ENCODE results near the gene NRGN.

Gene NRGN

GRCh38 chr11:124754309-124754708 lies 14.6 kb downstream of the NRGN start:
- Histone ChIP-seq H3K4me2 (ENCODE audit: low read length) (no peak overlapping the region), H3K27me3 (ENCODE audit: control insufficient read depth, insufficient read depth, low read length) (no peaks in the 10 kb centered on the region), H3K4me3 (ENCODE audit: low read depth, low read length) (no peak overlapping the region), H2AFZ (no peak overlapping the region), H3K9ac (no peak overlapping the region), H3K4me1 (no peaks in the 10 kb centered on the region), H3K79me2 (no peaks in the 10 kb centered on the region), H3K9me3 (ENCODE audit: control insufficient read depth, low read length) (no peaks in the 10 kb centered on the region), H3K36me3 (ENCODE audit: control insufficient read depth, insufficient read depth, low read length) (no peaks in the 10 kb centered on the region), H3K27ac (no peak overlapping the region)
- no peak for TF ChIP-seq CTCF (IDR thresholded peaks at IDR 0.05)

DNA sequence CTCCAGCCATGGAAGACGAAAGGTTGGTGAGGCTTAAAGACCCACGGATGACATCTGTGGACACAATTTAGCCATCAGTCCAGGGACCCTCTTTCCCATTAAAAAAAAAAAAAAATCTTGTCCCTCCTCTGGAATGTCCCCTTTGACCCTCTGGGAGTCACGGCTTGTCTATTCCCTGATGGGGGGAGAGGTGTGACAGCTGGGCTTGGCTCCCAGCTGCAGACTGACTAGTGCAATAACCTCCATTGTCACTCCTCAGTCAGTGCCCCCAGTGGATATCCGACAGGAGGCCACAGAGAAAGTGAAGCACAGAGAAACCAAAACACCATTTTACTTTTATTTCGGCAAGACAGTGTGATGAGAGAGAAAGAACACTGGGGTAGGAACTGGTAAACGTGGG lies 15.0 kb downstream of the NRGN start:
- no peak overlapping the region for H2AFZ ChIP-seq
- H3K4me3 ChIP-seq (ENCODE audit: low read depth, low read length), result no peak overlapping the region
- no peak overlapping the region for H3K4me2 ChIP-seq (ENCODE audit: low read length)
- H3K79me2 ChIP-seq, result no peaks in the 10 kb centered on the region
- H3K9me3 ChIP-seq (ENCODE audit: control insufficient read depth, low read length), result no peaks in the 10 kb centered on the region
- H3K36me3 ChIP-seq (ENCODE audit: control insufficient read depth, insufficient read depth, low read length), result no peaks in the 10 kb centered on the region
- TF ChIP-seq CTCF (IDR thresholded peaks at IDR 0.05), result no peak
- no peak overlapping the region for H3K9ac ChIP-seq
- H3K27me3 ChIP-seq (ENCODE audit: control insufficient read depth, insufficient read depth, low read length), result no peaks in the 10 kb centered on the region
- no peaks in the 10 kb centered on the region for H3K4me1 ChIP-seq
- no peak overlapping the region for H3K27ac ChIP-seq

GRCh38 chr11:124756033-124756752 lies 16.5 kb downstream of the NRGN start:
- Histone ChIP-seq H3K9ac (no peak overlapping the region), H3K27ac (no peak overlapping the region), H3K27me3 (ENCODE audit: control insufficient read depth, insufficient read depth, low read length) (no peaks in the 10 kb centered on the region), H3K4me2 (ENCODE audit: low read length) (no peak overlapping the region), H2AFZ (no peak overlapping the region), H3K79me2 (no peaks in the 10 kb centered on the region), H3K9me3 (ENCODE audit: control insufficient read depth, low read length) (no peaks in the 10 kb centered on the region), H3K4me1 (no peaks in the 10 kb centered on the region), H3K4me3 (ENCODE audit: low read depth, low read length) (no peak overlapping the region), H3K36me3 (ENCODE audit: control insufficient read depth, insufficient read depth, low read length) (no peaks in the 10 kb centered on the region)
- TF ChIP-seq CTCF (IDR thresholded peaks at IDR 0.05), result no peak

DNA sequence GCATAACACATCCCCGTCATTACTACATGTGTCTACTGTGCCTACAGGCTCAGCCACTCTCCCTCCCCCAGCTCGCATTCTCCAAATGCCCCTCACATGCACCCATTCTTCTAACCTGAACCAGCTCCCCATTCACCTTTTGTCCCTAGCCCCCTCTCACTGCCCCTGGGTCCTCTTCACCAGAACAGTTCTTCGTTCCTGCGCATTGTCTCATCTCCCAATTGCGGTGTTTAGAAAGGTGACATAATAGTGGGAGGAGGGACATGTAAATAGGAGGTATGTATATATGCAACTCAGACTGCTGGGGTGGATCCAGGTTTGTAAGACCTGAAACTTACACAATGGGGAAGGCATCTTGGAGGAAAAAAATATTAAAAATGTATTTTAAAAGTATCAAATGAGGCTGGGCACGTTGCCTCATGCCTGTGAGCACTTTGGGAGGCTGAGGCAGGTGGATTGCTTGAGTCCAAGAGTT lies 17.0 kb downstream of the NRGN start:
- Histone ChIP-seq H2AFZ (no peak overlapping the region), H3K27me3 (ENCODE audit: control insufficient read depth, insufficient read depth, low read length) (no peaks in the 10 kb centered on the region), H3K27ac (no peak overlapping the region), H3K4me2 (ENCODE audit: low read length) (no peak overlapping the region), H3K9ac (no peak overlapping the region), H3K4me1 (no peaks in the 10 kb centered on the region), H3K36me3 (ENCODE audit: control insufficient read depth, insufficient read depth, low read length) (no peaks in the 10 kb centered on the region), H3K9me3 (ENCODE audit: control insufficient read depth, low read length) (no peaks in the 10 kb centered on the region), H3K4me3 (ENCODE audit: low read depth, low read length) (no peak overlapping the region), H3K79me2 (no peaks in the 10 kb centered on the region)
- TF ChIP-seq CTCF (IDR thresholded peaks at IDR 0.05), result no peak

DNA sequence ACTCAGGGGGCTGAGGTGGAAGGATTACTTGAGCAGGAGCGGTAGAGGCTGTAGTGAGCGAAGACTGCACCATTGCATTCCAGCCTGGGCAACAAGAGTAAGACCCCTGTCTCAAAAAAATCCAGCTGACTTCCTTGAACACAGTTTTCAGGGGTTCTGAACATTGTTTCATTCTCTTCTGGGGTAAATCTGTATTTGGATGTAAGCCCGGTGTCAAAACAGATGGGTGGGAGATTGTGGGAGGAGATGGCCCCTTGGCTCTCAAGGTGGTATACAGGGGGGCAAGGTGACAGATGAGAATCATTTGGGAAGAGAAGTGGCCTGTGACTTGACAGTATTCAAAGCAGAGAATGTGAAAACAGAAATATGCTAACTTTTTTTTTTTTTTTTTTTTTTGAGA lies 17.6 kb downstream of the NRGN start:
- H3K36me3 ChIP-seq (ENCODE audit: control insufficient read depth, insufficient read depth, low read length), result no peaks in the 10 kb centered on the region
- no peaks in the 10 kb centered on the region for H3K4me1 ChIP-seq
- H3K4me3 ChIP-seq (ENCODE audit: low read depth, low read length), result no peak overlapping the region
- H3K27me3 ChIP-seq (ENCODE audit: control insufficient read depth, insufficient read depth, low read length), result no peaks in the 10 kb centered on the region
- H3K79me2 ChIP-seq, result no peaks in the 10 kb centered on the region
- no peak overlapping the region for H3K4me2 ChIP-seq (ENCODE audit: low read length)
- no peak overlapping the region for H3K9ac ChIP-seq
- H3K9me3 ChIP-seq (ENCODE audit: control insufficient read depth, low read length), result no peaks in the 10 kb centered on the region
- no peak overlapping the region for H3K27ac ChIP-seq
- no peak overlapping the region for H2AFZ ChIP-seq
- no peak for TF ChIP-seq CTCF (IDR thresholded peaks at IDR 0.05)
